Endothelial cell of umbilical vein (primary cell): Measurements from ENCODE around the gene SPON2. TPM values are rescaled to one million over a fixed set of nuclear protein-coding genes. Genes with fewer than 3 reads are reported as not detected.

ENCODE experiments used
- BruUV-seq: library from RNA; stranded (reverse); fragments of 400-500 nt; replicated peaks from 2 replicates; lab custom pipeline; 2021; lab: Mats Ljungman, UMichigan
- CTCF ChIA-PET: fragments of 300-600, 350-600 bp; sonication (Branson Sonifier 250); formaldehyde crosslinking; loops from one replicate; lab custom pipeline; 2021; ENCODE audit warnings: antibody characterized with exemption, inconsistent platforms; lab: Charles Lee
- POLR2A ChIA-PET: fragments of 300-600, 350-600 bp; sonication (Branson Sonifier 250); formaldehyde crosslinking; loops from one replicate; lab custom pipeline; 2021; ENCODE audit warnings: antibody characterized with exemption, inconsistent platforms; lab: Charles Lee
- DNase-seq: peaks from one replicate; pipeline ENCODE4 v3.0.0-alpha.2; 2011; ENCODE audit warnings: low read depth, low spot score
- FAIRE-seq: peaks from 2 replicates; lab custom pipeline; 2011; peaks lifted over from hg19 to GRCh38; lab: Jason Lieb, UNC
- H2AFZ ChIP-seq: 2 replicates; pipeline ENCODE4 v1.6.0; 2012; ENCODE audit warnings: low read depth, low read length, control low read depth, inconsistent platforms
- H3K27ac ChIP-seq: 2 replicates; pipeline ENCODE4 v1.5.1; 2011; ENCODE audit warnings: low read depth, mild to moderate bottlenecking, control low read depth, low read length, moderate library complexity; ENCODE audit not compliant: insufficient read depth
- H3K27me3 ChIP-seq, 2 experiments: 2 replicates each; pipeline versions ENCODE4 v1.6.0 to v1.6.1; 2011; ENCODE audit warnings: low read length in 2 of 2, mixed read lengths in 1 of 2; ENCODE audit not compliant: control insufficient read depth in 2 of 2, insufficient read depth in 2 of 2
- H3K36me3 ChIP-seq, 2 experiments: 2 replicates in 1 of 2; 3 replicates in 1 of 2; pipeline ENCODE4 v1.5.1; 2011; ENCODE audit warnings: low read length in 2 of 2, mild to moderate bottlenecking in 1 of 2, moderate library complexity in 1 of 2; ENCODE audit not compliant: control insufficient read depth in 2 of 2, insufficient read depth in 2 of 2; ENCODE audit errors: extremely low read depth in 1 of 2
- H3K4me1 ChIP-seq: 3 replicates; pipeline ENCODE4 v1.5.1; 2011; ENCODE audit warnings: mild to moderate bottlenecking, low read length; ENCODE audit not compliant: control insufficient read depth, insufficient read depth; ENCODE audit errors: extremely low read depth
- H3K4me2 ChIP-seq: 2 replicates; pipeline ENCODE4 v1.6.1; 2011; ENCODE audit warnings: low read length, control low read depth, mixed read lengths; ENCODE audit not compliant: insufficient read depth
- H3K4me3 ChIP-seq, 3 experiments: fragments of 200-600 bp in 1 of 3; sonication (generic), shearing (Covaris generic) in 1 of 3; replicated peaks in 1 of 3; 2 replicates each; pipeline ENCODE4 v1.5.1; 2011 to 2016; ENCODE audit warnings: control low read depth in 3 of 3, low read length in 3 of 3, mild to moderate bottlenecking in 2 of 3, inconsistent platforms in 1 of 3, low read depth in 1 of 3, moderate library complexity in 1 of 3; ENCODE audit not compliant: insufficient read depth in 1 of 3
- H3K79me2 ChIP-seq: 2 replicates; pipeline ENCODE4 v1.6.0; 2012; ENCODE audit warnings: low read length, inconsistent platforms; ENCODE audit not compliant: control insufficient read depth, insufficient read depth
- H3K9ac ChIP-seq: replicated peaks from 2 replicates; pipeline ENCODE3; 2011; ENCODE audit warnings: low read length, control low read depth; ENCODE audit not compliant: insufficient read depth; ENCODE audit errors: extremely low read depth
- H3K9me1 ChIP-seq: replicated peaks from 3 replicates; pipeline ENCODE4 v1.6.0; 2011; ENCODE audit warnings: mild to moderate bottlenecking, low read length; ENCODE audit not compliant: control insufficient read depth, insufficient read depth; ENCODE audit errors: extremely low read depth
- H3K9me3 ChIP-seq: replicated peaks from 2 replicates; pipeline ENCODE4 v1.5.1; 2012; ENCODE audit warnings: low read length, inconsistent platforms; ENCODE audit not compliant: control insufficient read depth, insufficient read depth
- H4K20me1 ChIP-seq: replicated peaks from 2 replicates; pipeline ENCODE3; 2011; ENCODE audit warnings: mild to moderate bottlenecking, low read length; ENCODE audit not compliant: control insufficient read depth, insufficient read depth; ENCODE audit errors: extremely low read depth
- MYC ChIP-seq: IDR thresholded peaks from one replicate; pipeline ENCODE4 v1.6.1; 2011; ENCODE audit warnings: mild to moderate bottlenecking, low read depth, low read length
- dilution Hi-C: fragments of 300-500 bp; cut with MboI; formaldehyde crosslinking; loops from one replicate; pipeline ENCODE4 v1.15.0; 2019; ENCODE audit warnings: low sequenced_read_pairs; ENCODE audit not compliant: extremely low pct_ligation_motif_present
- intact Hi-C: fragments of 100-400 bp; cut with micrococcal nuclease; formaldehyde crosslinking; loops from one replicate; pipeline ENCODE4 v1.10.0; 2022
- polyA plus RNA-seq, 4 experiments: library from polyadenylated mRNA; depleted of rRNA in 3 of 4; stranded (reverse) in 3 of 4; unstranded in 1 of 4; fragments of >200 nt; gene quantifications; 2 replicates each; pipeline versions ENCODE4 v1.2.1 to v1.2.3, GENCODE V29; 2011 to 2012; ENCODE audit warnings: missing spikeins in 1 of 4
- total RNA-seq: library from RNA; stranded (reverse); gene quantifications from 2 replicates; pipeline ENCODE4 v1.2.3, GENCODE V29; 2021
- TF ChIP-seq, protein P1 (sequence below): IDR thresholded peaks from 2 replicates; pipeline ENCODE4 v1.6.1; 2011; ENCODE audit not compliant: insufficient read depth, insufficient read length

SPON2 gene
- total and polyA plus RNA-seq, 2 donors (not counting 3 experiments of a cell fraction or from before 2014, with no cell fraction given) = 0.04 TPM; not detected in 1

DNA sequence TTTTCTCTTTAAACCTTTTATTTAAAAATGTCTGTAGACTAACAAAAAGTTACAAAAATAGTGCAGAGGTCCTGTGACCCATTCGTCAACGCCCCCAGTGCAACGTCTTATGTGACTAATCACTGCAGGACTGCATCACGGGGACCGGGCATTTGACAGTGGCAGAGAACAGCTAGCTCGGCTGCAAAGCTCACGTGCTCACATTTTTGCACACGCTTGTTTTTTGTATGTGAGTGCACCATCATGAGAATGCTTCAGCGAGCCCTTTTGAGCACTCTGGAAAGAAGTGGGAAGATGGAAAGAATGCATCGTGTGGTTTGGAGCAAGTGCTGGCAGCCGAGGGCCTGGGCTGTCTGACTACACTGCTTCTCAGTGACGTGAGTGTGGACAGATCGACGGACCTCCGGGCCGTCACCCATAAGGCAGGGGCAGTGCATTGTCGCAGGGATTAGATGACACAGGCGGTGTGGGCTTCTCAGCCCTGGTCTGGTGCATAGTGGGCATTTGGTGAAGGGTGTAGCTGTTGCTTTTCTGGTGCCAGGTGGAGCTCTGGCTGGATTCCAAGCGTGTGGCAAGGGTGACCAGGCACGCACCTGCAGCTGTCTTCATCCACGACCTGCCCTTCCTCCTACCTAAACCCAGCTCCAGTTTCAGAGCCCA, 17.7 kb downstream of the SPON2 start:
- CTCF ChIA-PET = no interaction called here
- H2AFZ ChIP-seq = no peak overlapping the region
- no peak for FAIRE-seq

DNA sequence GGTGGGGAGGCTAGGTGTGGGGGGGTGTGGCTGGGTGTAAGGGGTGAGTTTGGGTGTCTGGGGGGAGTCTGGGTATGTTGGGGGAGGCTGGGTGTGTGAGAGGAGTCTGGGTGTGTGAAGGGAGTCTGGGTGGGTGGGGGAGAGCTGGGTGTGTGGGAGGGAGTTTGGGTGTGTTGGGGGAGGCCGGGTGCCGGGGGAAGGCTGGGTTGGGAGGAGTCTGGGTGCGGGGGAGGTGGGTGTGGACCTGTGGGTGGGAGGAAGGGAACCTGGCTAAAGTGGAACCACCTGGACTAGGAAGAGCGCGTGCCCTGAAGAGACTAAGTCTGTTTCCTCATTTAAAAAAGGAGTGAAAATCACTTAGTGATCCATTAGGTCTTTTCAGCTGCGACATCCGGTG, 18.3 kb downstream of the SPON2 start:
- TF ChIP-seq, protein P1, sequence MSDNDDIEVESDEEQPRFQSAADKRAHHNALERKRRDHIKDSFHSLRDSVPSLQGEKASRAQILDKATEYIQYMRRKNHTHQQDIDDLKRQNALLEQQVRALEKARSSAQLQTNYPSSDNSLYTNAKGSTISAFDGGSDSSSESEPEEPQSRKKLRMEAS = no peak
- POLR2A ChIA-PET = no interaction called here
- no peak overlapping the region for H3K4me3 ChIP-seq
- H3K36me3 ChIP-seq = no peaks in the 10 kb centered on the region
- FAIRE-seq = no peak
- no peaks in the 10 kb centered on the region for H3K9me1 ChIP-seq
- CTCF ChIA-PET = no interaction called here
- no peak overlapping the region for H2AFZ ChIP-seq
- H4K20me1 ChIP-seq = no peaks in the 10 kb centered on the region
- H3K79me2 ChIP-seq = no peaks in the 10 kb centered on the region
- H3K9me3 ChIP-seq = no peaks in the 10 kb centered on the region
- no TSS peak for BruUV-seq
- no peak for DNase-seq
- H3K4me1 ChIP-seq = no peaks in the 10 kb centered on the region
- intact Hi-C loops (no loop called here), dilution Hi-C loops (no loop called here)
- H3K9ac ChIP-seq = no peak overlapping the region
- no peaks in the 10 kb centered on the region for H3K27me3 ChIP-seq
- no peak overlapping the region for H3K27ac ChIP-seq
- H3K4me2 ChIP-seq = no peak overlapping the region

More for the DNA sequence above, 17.7 kb downstream of the SPON2 start:
- H3K79me2 ChIP-seq = no peaks in the 10 kb centered on the region
- no peaks in the 10 kb centered on the region for H3K9me3 ChIP-seq
- intact Hi-C loops = no loop called here
- no peak overlapping the region for H3K4me2 ChIP-seq
- H3K4me3 ChIP-seq = no peak overlapping the region
- H3K27me3 ChIP-seq = peaks cover 0 to 2% of the 10 kb centered on the region in 2 experiments
- no peak for TF ChIP-seq MYC
- TF ChIP-seq, protein P1 = no peak
- H3K9ac ChIP-seq = no peak overlapping the region
- no TSS peak for BruUV-seq
- H3K36me3 ChIP-seq = no peaks in the 10 kb centered on the region
- no peaks in the 10 kb centered on the region for H3K9me1 ChIP-seq
- no peaks in the 10 kb centered on the region for H3K4me1 ChIP-seq
- DNase-seq = no peak
- POLR2A ChIA-PET = no interaction called here
- H3K27ac ChIP-seq = no peak overlapping the region
- dilution Hi-C loops = no loop called here
- no peaks in the 10 kb centered on the region for H4K20me1 ChIP-seq
